NCI-H187 (cell line): Measurements from ENCODE around the gene ABHD4.
A peak's percentile ranks its signal among the peaks of the same experiment; 100 is the strongest.
"Not testable (repeated sequence)": the region's sequence is repeated elsewhere in the genome, so short reads cannot be mapped to it uniquely, and the experiment has no call there.

ENCODE experiments used
- DNase-seq, 2 experiments: peaks; one replicate each; lab custom pipeline; 2025; lab: John Stamatoyannopoulos, UW

ABHD4 gene

DNA sequence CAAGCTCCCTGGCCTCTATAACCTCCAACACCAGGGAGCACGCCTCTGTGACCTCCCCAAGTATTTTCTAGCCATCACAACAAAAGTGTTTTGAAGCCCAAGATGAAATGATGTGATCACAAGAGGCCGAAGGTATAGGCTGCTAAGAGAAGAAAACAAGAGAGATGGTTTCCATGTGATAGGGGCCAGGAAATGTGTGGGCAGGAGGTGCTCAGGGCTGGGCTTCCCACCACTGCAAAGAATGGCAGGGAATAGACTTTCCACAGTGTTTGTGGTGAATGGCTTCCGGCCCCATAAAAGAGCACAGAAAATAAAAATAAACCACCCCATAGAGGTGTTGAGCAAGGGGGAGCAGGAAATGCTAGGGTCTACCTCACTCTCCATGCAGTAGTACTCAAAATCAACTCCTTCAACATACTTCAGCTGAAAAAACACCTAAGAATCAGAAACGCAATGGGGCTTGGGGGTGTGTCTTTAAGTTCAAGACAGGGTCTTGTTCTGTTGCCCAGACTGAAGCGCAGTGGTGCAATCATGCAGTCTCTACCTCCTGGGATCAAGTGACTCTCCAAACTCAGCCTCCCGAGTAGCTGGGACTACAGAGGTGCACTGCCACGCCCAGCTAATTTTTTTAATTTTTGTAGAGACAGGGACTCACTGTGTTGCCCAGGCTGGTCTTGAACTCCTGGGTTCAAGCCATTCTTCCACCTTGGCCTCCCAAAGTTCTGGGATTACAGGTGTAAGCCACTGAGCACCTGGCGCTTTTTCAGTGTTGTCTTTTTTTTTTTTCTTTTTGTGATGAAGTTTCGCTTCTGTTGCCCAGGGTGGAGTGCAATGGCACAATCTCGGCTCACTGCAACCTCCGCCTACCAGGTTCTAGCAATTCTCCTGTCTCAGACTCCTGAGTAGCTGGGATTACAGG is 36.2 kb upstream of the ABHD4 start:
- no peak for DNase-seq

DNA sequence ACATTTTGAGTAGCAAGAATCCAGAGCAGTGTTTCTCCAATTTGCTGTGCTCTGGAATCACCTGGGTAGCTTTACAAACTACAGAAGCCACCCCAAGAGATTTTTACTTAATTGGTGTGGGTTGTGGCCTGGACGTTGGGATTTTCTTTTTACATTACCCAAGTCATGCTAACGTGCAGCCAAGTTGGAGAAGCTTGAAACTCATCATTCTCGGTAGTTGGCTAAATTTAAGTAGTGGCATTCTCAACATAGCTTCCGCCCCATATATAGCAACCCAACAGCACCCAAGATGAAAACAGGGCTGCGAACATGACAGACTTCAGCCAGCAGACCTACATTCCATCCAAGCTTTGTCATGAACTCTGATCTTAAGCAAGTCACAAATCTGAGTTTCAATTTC is 34.1 kb upstream of the ABHD4 start:
- DNase-seq, result no peak

DNA sequence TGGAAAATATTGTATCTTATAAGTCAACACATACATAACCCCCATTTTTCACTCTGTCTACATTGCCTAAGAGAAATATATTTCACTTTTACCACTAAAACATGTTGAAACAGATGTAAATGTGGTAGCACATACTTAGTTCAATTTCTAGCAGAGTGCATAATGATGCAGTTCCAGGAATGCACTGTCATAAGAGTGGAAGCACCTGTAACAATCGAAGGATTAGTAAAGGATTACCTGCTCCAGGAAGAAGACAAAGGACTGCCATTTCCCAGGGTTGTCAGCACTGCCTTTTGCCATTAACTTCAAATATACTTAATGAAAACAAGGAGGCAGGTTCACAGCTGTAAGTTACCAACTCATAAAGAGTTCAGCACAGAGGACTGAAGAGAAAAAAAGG is 33.6 kb upstream of the ABHD4 start:
- DNase-seq, result no peak

DNA sequence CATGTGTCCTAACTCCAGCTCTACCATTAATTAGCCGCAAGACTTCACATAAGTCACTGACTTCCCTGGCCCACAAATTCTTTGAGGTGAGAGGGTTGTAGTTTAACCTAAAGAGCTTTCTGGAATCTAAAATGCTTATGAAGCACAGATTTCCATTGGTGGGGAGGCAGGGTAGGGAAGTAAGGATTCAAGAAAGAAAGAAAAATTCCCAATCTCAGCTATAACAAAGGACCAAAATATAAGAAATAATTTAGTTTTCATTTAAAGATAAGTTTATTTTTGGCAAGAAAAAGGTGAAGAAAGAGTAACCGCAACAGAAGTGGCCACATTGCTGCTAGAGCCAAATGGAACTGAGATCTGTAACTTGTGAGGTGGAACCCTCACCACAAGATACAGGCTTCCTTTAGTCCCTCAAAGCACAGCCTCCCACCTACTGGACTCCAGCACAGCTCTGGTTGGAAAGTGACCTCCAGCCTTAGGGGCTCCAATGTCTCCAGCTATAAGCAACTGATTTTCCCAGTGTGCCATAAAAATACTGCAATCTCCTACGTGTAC is 32.6 kb upstream of the ABHD4 start:
- no peak for DNase-seq

GRCh38 chr14:22566266-22566665 is 31.8 kb upstream of the ABHD4 start:
- not testable (repeated sequence) for DNase-seq

DNA sequence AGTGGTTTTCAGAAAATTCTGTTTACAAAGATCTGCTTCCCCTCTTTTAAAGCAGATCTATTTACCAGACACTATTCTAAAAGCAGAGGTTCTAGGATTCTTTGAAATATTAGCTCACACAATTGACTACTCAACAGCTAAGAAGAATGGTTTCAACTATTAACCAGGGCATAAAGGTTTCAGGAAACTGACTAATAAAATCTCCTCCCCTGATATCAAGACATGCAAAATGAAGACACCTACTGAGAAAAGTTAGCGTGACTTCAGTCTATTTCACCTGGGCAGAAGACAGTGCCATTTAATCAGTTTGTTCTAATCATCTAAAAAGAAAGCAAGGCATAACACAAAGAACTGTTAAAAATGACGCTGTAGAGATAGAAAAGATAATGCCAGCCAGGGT is 31.3 kb upstream of the ABHD4 start:
- DNase-seq, result no peak

- no peak for DNase-seq
Measured at GRCh38 chr14:22567437-22567836, 30.7 kb upstream of the ABHD4 start.

DNA sequence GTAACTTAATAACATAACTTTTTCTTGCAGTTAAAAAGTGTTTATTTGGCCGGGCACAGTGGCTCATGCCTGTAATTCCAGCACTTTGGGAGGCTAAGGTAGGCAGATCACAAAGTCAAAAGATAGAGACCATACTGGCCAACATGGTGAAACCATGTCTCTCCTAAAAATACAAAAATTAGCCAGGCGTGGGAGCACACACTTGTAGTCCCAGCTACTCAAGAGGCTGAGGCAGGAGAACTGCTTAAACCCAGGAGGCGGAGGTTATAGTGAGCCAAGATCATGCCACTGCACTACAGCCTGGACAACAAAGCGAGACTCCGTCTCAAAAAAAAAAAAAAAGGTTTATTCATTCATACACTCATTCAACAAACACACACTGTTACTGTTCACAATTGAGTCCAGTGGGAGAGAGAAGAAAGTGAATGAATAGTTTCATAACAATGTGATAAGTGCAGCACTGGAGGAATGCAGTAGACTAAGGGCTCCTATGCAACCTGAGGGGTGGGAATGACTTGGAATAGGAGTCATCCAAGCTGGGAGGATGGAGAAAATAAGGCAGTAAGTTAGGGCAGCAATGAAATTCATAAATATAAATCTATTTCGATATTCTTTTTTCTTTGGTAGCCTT is 28.9 kb upstream of the ABHD4 start:
- DNase-seq, result no peak

DNA sequence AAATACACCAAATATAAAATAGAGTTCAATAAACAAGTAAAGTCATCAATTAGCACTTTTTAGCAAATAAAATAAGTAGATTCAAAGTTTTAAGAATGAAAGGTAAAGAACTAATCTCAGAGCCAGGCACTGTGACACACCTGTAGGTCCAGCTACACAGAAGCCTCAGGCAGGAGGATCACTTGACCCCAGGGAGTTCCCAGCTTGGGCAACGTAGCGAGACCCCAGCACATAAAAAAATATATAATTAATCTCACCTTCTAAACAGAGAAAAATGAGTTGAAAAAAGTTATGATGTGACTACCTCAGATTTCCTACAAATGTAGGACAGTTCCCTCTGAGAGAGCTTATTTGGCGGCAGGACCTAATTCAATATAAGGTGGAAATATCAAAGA is 28.4 kb upstream of the ABHD4 start:
- DNase-seq, result no peak

GRCh38 chr14:22570132-22570949 is 27.8 kb upstream of the ABHD4 start:
- DNase-seq, result peak; percentile 24 to 54

DNA sequence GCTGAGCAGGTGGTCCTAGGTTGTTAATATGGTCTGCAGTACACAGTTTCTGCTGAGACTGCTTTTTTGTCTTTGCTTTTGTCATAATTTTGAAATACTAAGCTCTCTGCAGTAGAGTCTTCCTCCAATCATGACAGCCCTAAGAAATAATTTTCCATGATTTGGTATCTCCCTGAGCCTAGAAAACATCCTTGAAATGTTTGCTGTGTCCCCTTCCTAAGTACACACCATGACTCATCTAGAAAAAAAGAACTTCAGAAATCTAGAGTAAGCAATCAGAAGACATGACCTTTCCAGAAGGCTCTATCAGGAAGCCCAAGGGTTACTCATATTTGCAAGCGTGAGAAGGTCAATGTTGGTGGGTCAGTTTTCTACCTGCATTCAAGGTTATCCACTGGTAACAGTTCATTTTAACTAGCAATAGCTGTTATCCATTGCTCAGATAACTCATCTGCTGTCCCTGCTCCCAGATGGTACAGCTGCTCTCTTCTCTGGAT is 25.5 kb upstream of the ABHD4 start:
- DNase-seq, result no peak

DNA sequence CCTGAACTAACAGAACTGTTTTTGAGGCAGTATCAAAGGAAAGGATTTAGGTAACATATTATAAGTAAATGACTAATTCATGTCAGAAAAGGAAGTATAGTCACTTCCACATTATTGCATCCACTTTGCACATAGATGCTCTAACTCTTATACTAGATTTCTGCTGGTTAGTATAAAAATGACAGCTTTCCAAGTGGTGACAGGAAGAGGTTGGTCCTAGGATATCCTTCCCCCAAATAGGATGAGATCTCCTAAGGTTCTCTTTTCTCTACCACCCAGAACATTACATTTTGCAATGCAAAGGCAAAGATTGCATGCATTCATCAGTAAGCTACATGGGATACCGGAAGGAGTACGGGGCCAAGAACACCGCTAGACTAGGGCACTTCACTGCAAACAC is 24.3 kb upstream of the ABHD4 start:
- DNase-seq, result no peak

- no peak for DNase-seq
Measured at GRCh38 chr14:22577334-22577908, 20.7 kb upstream of the ABHD4 start.

GRCh38 chr14:22579236-22579635 is 18.9 kb upstream of the ABHD4 start:
- no peak for DNase-seq

- DNase-seq, result no peak
Measured at GRCh38 chr14:22579881-22580280, 18.2 kb upstream of the ABHD4 start.

DNA sequence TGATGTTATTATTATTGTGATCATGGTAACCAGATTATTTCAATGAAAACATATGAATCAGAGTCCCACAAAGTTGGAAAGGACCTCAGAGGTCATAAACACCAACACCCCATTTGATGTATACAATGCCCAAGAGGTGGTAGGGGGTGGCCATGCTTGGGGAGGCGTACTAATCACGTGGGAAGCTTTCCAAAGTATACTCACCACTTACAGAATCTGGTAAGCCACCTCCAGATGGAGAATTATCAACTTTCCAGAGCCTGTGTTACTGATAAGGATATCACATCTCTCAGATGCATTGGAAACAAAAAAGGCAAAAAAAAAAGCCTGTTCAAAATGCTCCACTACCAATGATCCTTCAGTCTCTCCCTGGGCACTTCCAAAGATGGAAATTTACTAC is 17.5 kb upstream of the ABHD4 start:
- no peak for DNase-seq

GRCh38 chr14:22583994-22584393 is 14.1 kb upstream of the ABHD4 start:
- no peak for DNase-seq

DNA sequence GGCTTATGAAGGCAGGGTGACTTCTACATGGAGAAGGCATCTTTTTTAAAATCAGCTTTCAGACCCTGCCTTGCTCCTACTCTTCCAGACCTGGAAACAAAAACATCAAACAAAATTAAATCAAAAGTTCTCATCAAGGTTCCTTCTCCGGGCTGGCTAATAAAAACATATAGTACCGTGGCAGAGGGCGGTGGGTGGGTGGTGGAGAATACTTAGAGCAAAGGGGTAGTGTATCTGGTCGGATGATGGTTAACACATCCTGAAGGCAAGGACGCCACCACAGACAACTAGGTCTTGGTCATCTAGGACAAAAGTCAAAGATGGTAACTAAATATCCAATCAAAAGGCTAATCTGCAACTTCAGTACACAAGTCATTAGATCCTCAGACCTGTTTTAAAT is 10.9 kb upstream of the ABHD4 start:
- no peak for DNase-seq

GRCh38 chr14:22587677-22588422 is 10.2 kb upstream of the ABHD4 start:
- not testable (repeated sequence) for DNase-seq

- no peak for DNase-seq
Measured at GRCh38 chr14:22588526-22589095, 9.5 kb upstream of the ABHD4 start.
